Renal cortex interstitium (tissue), 11 donors: ENCODE data around the gene SLC6A19. TPM values are rescaled to one million over a fixed set of nuclear protein-coding genes. Genes with fewer than 3 reads are reported as not detected.

ENCODE experiments used
- DNase-seq, 11 donors: peaks; one replicate each; pipeline ENCODE4 v3.0.0-alpha.2; 2013; ENCODE audit warnings: low read depth in 9 of 11, low spot score in 4 of 11; ENCODE audit errors: extremely low read depth in 1 of 11
- polyA plus RNA-seq, 3 donors: library from polyadenylated mRNA; unstranded; fragments of 120-200 nt; gene quantifications; one replicate each; pipeline ENCODE4 v1.2.1, GENCODE V29; 2013; ENCODE audit not compliant: insufficient read length in 3 of 3

Gene SLC6A19
- polyA plus RNA-seq, 3 donors, result 51.8 to 83.3 (median 56.1) TPM

DNA sequence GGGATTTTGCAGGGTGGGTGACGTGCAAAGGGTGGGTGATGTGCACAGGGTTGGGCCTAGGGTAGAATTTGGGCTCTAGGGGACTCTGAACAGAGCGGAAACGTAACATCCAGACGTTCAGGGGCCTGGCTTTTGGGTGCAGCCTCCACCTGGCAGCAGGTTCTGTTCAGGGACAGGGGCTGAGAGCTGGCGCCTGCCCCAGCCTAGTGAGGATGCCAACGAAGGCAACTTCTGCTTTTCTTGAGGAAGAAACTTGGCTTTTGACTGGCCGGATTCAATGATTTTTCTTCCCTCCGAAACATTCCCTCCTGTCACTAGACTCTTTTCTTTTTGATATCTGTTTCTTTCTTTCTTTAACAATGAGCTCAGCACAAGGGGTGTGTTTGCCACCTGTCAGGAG is 38.6 kb upstream of the SLC6A19 start:
- DNase-seq, result no peak

GRCh38 chr5:1163366-1163765 is 38.0 kb upstream of the SLC6A19 start:
- DNase-seq, result no peak

GRCh38 chr5:1163879-1164278 is 37.5 kb upstream of the SLC6A19 start:
- DNase-seq, result no peak

DNA sequence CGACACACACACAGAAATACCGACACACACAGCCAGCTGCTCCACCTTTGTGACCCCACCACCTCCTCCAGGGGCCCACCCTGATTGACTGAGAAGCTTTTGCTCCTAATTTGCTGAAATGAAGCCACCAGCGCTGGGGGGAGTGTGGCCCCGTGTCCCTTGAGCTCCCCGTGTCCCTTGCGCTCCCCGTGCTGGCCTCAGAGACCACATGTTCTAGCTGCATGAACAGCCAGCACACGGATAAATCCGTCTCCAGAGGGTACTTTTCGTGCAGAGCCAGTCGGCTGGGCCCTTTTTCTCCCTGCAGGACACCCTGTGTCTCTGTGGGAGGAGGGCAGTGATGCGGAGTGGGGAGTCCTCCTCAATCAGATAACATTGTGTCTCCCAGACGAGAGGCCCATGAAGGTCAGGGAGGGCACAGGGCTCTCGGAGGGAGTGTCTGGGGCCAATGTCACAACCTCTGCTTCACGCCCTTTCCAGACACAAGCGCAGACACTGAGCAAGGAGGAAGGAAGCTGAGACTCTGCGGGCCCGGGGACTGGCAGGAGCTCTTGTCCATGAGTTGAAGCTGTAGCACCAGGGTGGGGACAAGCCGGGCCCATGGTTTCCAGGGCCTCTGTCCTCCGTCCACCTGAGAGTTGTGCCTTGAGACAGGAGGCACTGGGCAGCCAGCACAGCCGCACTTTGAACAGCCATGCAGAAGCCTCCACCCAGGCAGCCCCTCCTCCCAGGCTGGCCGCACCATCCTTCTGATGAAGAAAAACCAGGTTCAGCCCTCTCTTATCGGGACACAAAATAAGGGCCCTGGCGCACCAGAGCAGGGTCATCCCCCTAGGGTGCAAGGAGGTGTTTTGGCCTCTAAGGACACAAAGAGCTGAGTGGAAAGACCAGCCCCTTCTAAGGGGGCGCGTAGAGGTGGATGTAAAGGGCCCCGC is 36.4 kb upstream of the SLC6A19 start:
- DNase-seq, result no peak

GRCh38 chr5:1165864-1166263 is 35.5 kb upstream of the SLC6A19 start:
- no peak for DNase-seq

DNA sequence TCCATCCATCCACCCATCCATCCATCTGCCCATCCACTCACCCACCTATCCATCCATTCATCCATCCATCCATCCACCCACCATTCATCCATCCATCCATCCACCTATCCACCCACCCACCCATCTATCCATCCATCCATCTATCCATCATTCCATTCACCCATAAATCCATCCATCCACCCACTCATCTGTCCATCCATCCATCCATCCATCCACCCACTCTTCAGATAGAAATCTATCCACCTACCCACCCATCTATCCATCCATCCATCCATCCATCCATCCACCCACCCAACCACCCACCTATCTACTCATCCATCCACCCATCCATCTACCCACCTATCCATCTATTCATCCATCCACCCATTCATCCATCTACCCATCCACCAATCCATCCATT is 35.0 kb upstream of the SLC6A19 start:
- no peak for DNase-seq

DNA sequence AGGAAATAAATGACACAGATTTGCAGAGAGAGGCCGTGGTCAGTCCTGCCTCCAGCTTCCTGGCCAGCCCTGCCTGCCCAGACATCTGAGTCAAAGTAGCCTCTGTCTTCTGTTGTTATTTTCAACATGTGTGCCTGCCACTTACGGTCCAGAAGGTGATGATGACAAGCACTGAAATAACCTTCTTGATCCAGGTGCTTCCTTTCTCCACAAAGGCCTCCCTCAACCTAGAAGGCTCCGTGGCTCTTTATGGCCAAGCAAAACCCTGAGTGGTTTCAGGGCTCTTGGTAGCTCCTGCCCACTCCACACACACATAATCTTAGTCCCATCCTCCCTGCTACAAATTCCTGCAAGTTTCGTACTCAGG is 34.1 kb upstream of the SLC6A19 start:
- DNase-seq, result no peak

- DNase-seq, result peak; percentile 51 to 76 (median 70)
Measured at GRCh38 chr5:1167728-1168709, 33.4 kb upstream of the SLC6A19 start.

- DNase-seq, result no peak
Measured at GRCh38 chr5:1168796-1169195, 32.6 kb upstream of the SLC6A19 start.

GRCh38 chr5:1169211-1170115 is 31.9 kb upstream of the SLC6A19 start:
- DNase-seq, result no peak

DNA sequence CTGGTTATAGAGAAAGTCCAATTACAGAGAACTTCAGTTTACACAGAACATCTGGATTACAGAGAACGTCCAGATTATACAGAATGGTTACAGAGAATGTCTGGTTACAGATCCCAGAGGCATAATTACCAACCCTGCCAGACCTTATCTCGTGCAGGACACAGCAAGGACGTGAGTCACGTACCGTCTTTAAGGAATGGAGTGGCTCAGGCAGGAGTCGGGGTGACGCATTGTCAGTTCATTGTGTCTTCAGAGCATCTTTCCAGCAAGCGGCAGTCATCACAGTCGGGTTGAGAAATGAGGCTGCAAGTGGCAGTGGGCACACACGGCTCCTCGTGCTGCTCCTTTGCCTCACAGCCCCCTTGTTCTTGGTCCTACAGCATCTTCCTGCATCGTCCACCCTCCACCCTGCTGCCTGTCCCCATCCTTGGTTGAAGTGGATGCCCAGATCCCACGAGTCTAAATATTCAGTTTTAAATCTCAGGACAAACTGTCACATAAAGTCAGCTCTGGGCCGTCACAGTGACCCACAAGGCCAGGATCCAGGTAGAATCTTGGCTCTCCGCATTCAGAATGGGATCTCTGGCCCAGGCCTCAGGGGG is 30.0 kb upstream of the SLC6A19 start:
- DNase-seq, result no peak

GRCh38 chr5:1172007-1172581 is 29.3 kb upstream of the SLC6A19 start:
- DNase-seq, result no peak

DNA sequence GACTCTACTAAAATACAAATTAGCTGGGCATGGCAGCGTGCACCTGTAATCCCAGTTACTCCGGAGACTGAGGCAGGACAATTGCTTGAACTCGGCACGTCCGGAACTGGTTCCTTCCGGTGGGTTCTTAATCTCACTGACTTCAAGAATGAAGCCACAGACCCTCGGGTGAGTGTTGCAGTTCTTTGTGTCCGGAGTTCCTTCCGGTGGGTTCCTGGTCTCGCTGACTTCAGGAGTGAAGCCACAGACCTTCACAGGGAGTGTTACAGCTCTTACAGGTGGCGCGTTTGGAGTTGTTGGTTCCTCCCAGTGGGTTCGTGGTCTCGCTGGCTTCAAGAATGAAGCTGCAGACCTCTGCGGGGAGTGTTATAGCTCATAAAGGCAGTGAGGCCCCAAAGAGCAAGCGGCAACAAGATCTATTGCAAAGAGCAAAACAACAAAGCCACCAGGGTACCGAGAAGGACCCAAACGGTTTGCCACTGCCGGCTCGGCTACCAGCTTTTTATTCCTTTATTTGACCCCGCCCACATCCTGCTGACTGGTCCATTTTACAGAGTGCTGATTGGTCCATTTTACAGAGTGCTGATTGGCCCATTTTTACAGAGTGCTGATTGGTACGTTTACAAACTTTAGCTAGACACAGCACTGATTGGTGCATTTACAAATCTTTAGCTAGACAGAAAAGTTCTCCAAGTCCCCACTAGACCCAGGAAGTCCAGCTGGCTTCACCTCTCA is 28.6 kb upstream of the SLC6A19 start:
- DNase-seq, result no peak

DNA sequence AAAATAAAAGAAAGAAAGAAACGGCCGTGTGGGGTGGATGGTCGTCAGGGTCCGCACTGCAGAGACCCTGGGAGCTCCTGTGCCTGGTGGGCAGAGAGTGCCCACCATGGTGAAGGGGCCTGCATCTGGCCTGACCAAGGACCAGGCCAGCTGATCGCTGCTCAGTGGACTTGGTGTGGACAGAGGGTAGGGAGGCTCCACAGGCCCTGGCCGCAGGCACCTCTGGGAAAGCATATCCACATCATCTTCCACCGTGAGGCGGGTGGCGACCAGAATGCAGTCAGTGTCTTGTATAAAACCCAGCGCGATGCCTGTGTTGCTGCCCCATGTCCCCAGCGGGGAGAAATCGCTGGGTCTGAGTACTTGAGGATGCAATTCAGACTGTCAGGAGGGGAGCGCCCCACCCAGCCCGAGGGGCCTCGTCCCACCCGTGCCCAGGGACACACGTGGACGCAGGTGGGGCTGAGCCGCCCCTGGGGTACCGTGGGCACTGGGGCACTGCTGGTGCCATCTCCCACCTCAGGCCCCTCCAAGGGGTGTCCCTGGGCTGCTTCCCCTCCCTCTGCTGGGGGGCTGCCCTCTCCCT is 27.8 kb upstream of the SLC6A19 start:
- no peak for DNase-seq

DNA sequence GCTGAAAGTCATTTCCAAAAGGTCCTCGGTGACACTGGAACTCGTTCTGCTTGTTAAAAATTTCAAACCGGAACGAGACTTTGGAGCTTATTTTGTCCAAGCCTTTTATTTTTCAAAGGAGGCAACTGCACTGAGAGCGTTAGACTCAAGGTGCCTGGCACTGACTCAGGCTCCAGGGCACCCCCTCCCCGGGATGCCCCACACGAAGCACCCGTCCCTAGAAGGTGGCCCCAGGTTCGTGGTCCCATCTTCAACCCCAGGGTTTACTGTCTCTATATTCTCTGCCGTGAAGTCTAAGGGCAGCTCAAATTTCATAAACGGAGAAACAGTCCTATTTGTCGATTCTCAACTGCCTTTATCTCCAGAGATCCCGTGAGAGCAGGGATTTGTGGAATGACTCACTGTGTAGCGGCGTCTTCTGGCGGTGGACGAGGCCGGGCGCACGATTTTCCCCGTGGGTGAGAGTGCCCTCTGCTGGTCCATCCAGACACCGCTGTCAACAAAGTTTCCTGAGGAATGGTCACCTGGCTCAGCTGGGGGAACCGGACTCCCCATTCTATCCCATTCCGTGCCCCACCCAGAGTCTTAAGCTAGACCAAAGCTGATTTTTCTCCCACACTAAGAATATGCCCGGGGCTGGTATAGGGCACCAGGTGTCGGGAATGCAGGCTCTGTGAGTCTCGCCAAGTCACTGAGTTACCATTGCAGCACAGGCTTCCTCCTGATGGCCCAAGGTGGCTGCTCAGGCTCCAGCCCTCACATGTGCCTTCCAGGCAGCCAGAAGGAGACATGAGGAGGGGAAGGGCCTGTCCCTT is 27.1 kb upstream of the SLC6A19 start:
- DNase-seq, result no peak

- no peak for DNase-seq
Measured at GRCh38 chr5:1175015-1175414, 26.4 kb upstream of the SLC6A19 start.
